Adipocyte (in vitro differentiated cells): ENCODE data around the gene ESM1.
"Not testable (repeated sequence)": the region's sequence is repeated elsewhere in the genome, so short reads cannot be mapped to it uniquely, and the experiment has no call there.

Experiments used
- DNase-seq: peaks from one replicate; pipeline ENCODE4 v3.0.0-alpha.2; 2015; ENCODE audit warnings: low read depth
- H3K27me3 ChIP-seq: replicated peaks from 2 replicates; pipeline ENCODE4 v1.7.0; 2013; ENCODE audit warnings: mild to moderate bottlenecking, low read length, moderate library complexity; ENCODE audit not compliant: control insufficient read depth, insufficient read depth
- H3K36me3 ChIP-seq: 2 replicates; pipeline ENCODE4 v1.7.0; 2013; ENCODE audit warnings: low read length, mild to moderate bottlenecking, moderate library complexity; ENCODE audit not compliant: control insufficient read depth, insufficient read depth, severe bottlenecking
- H3K4me1 ChIP-seq: 2 replicates; pipeline ENCODE4 v1.7.0; 2013; ENCODE audit warnings: mild to moderate bottlenecking, low read length, moderate library complexity; ENCODE audit not compliant: control insufficient read depth, insufficient read depth
- H3K4me3 ChIP-seq: 2 replicates; pipeline ENCODE4 v1.7.0; 2013; ENCODE audit warnings: mild to moderate bottlenecking, low read length, moderate library complexity
- H3K9ac ChIP-seq: 2 replicates; pipeline ENCODE4 v1.7.0; 2013; ENCODE audit warnings: mild to moderate bottlenecking, low read length, moderate library complexity
- H3K9me3 ChIP-seq: 2 replicates; pipeline ENCODE4 v1.7.0; 2013; ENCODE audit warnings: mild to moderate bottlenecking, low read length, moderate library complexity; ENCODE audit not compliant: control insufficient read depth

The ESM1 gene

GRCh38 chr5:54985301-54986268, at the start of gene ESM1:
TSS of gene ESM1 (minus strand) at chr5:54985593. CDS start at chr5:54985517, 76 bp downstream.
- peak within 1 kb of the TSS; percentile 72 for H3K4me3 ChIP-seq
- H3K36me3 ChIP-seq: no peaks in the 10 kb centered on the region
- DNase-seq: peak; percentile 74
- H3K9ac ChIP-seq: peak within 1 kb of the TSS; percentile 30
- peaks cover 18% of the 10 kb centered on the region for H3K4me1 ChIP-seq
- no peaks in the 10 kb centered on the region for H3K9me3 ChIP-seq
- H3K27me3 ChIP-seq: no peaks in the 10 kb centered on the region

GRCh38 chr5:55033568-55033967, 48.2 kb upstream of the ESM1 start:
- Histone ChIP-seq H3K4me1 (peaks cover 17% of the 10 kb centered on the region), H3K9me3 (no peaks in the 10 kb centered on the region), H3K36me3 (no peaks in the 10 kb centered on the region), H3K9ac (no peak overlapping the region), H3K27me3 (no peaks in the 10 kb centered on the region), H3K4me3 (no peak overlapping the region)
- no peak for DNase-seq

DNA sequence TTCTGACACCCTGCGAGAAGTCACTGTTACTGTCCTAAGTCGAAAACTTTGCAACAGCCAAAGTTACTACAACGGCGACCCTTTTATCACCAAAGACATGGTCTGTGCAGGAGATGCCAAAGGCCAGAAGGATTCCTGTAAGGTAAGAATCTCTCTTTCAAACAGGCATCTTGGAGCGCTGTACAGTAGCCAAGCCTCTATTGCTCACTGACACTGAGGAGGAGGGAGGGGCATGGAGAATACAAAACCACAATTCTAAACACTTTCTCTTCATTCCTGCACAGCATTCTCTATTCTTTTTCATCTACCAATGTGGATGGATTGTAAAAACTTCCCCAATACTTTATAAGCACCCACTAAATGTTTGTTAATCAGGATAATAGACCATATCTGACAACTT, 46.1 kb upstream of the ESM1 start:
- Histone ChIP-seq H3K9ac (no peak overlapping the region), H3K4me3 (no peak overlapping the region), H3K36me3 (no peaks in the 10 kb centered on the region), H3K9me3 (no peaks in the 10 kb centered on the region), H3K27me3 (no peaks in the 10 kb centered on the region), H3K4me1 (peaks cover 13% of the 10 kb centered on the region)
- DNase-seq: no peak

- H3K4me1 ChIP-seq: peaks cover 8% of the 10 kb centered on the region
- DNase-seq: peak; percentile 10
- no peaks in the 10 kb centered on the region for H3K27me3 ChIP-seq
- no peak overlapping the region for H3K9ac ChIP-seq
- H3K36me3 ChIP-seq: no peaks in the 10 kb centered on the region
- no peaks in the 10 kb centered on the region for H3K9me3 ChIP-seq
- no peak overlapping the region for H3K4me3 ChIP-seq
These were observed 45.4 kb upstream of the ESM1 start for GRCh38 chr5:55030676-55031369.

DNA sequence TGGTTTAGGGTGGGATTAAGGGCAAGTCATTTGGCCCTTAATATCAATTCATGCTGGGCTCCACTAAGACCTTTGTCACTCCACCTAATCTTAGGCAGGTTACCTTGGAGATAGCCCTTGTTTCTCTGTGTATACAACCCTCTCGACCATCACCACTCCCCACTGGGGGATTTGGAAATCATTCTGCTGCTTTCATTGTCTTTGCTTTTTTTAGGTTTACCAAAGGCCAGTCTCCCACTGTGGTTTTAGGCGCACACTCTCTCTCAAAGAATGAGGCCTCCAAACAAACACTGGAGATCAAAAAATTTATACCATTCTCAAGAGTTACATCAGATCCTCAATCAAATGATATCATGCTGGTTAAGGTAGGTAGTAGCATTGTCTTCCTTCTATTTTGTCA, 44.8 kb upstream of the ESM1 start:
- DNase-seq: peak; percentile 8

DNA sequence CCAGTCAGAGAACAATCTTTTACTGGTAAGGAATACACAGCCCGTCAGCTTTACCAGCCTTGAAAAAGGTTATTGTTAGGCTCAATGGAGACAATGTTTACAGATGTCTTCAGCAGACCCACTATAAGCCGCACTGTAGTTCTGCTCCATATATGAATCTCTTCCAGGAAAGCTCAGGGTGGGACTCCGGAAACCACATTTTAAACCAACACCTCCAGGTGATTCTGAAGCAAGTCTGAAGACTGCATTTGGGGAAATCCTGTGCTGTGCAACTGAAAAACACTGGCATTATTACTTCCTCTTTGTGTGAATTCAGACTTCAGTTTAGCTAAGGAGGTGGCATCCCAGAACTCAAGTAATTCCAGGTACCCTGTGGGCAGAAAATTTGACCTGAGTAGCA, 42.2 kb upstream of the ESM1 start:
- DNase-seq: no peak
- H3K4me1 ChIP-seq: peaks cover 8% of the 10 kb centered on the region
- no peaks in the 10 kb centered on the region for H3K27me3 ChIP-seq
- no peak overlapping the region for H3K9ac ChIP-seq
- H3K4me3 ChIP-seq: no peak overlapping the region
- H3K9me3 ChIP-seq: no peaks in the 10 kb centered on the region
- H3K36me3 ChIP-seq: no peaks in the 10 kb centered on the region

More for the DNA sequence above, 44.8 kb upstream of the ESM1 start:
- Histone ChIP-seq H3K4me1 (peaks cover 8% of the 10 kb centered on the region), H3K9ac (no peak overlapping the region), H3K4me3 (no peak overlapping the region), H3K9me3 (no peaks in the 10 kb centered on the region), H3K36me3 (no peaks in the 10 kb centered on the region), H3K27me3 (no peaks in the 10 kb centered on the region)

- H3K9ac ChIP-seq: no peak overlapping the region
- H3K4me1 ChIP-seq: no peaks in the 10 kb centered on the region
- H3K27me3 ChIP-seq: no peaks in the 10 kb centered on the region
- H3K9me3 ChIP-seq: no peaks in the 10 kb centered on the region
- DNase-seq: no peak
- H3K36me3 ChIP-seq: no peaks in the 10 kb centered on the region
- H3K4me3 ChIP-seq: no peak overlapping the region
These were observed 37.1 kb upstream of the ESM1 start for GRCh38 chr5:55022450-55022849.

DNA sequence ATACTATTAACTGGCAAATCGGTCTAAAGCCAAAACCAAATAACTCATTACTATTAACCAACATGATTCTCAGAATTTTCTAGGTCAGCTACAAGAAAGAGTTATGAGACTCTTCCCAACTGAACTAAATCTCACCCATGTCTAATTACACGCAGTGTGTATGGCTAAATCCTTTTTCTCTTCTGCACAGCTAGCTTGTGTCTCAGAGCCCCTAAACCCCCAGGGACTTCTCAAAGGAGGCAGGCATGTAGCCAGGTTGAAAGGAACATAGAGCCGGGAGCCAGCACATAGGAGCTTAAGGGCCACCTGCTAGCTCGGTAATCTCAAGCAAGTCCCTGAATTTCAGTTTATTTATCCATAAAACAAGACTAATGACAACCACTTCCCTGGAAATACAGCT, 36.4 kb upstream of the ESM1 start:
- H3K9ac ChIP-seq: no peak overlapping the region
- H3K4me1 ChIP-seq: no peaks in the 10 kb centered on the region
- no peaks in the 10 kb centered on the region for H3K36me3 ChIP-seq
- no peaks in the 10 kb centered on the region for H3K9me3 ChIP-seq
- no peaks in the 10 kb centered on the region for H3K27me3 ChIP-seq
- DNase-seq: no peak
- H3K4me3 ChIP-seq: no peak overlapping the region

GRCh38 chr5:55021410-55021809, 36.0 kb upstream of the ESM1 start:
- Histone ChIP-seq H3K4me3 (no peak overlapping the region), H3K27me3 (no peaks in the 10 kb centered on the region), H3K9ac (no peak overlapping the region), H3K4me1 (no peaks in the 10 kb centered on the region), H3K9me3 (no peaks in the 10 kb centered on the region), H3K36me3 (no peaks in the 10 kb centered on the region)
- DNase-seq: no peak

DNA sequence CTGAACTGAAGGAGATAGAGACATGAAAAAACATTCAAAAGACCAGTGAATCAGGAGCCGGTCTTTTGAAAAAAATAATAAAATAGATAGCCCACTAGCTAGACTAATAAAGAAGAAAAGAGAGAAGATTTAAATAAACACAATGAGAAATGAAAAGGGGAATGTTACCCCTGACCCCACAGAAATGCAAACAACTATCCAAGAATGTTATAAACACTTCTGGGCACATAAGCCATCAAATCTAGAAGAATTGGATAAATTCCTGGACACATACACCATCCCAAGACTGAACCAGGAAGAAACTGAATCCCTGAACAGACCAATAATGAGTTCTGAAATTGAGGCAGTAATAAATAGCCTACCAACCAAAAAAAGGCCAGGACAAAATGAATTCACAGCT, 24.8 kb upstream of the ESM1 start:
- DNase-seq, H3K36me3 ChIP-seq, H3K9ac ChIP-seq, H3K27me3 ChIP-seq, H3K4me3 ChIP-seq: not testable (repeated sequence)
- peaks cover 12% of the 10 kb centered on the region for H3K4me1 ChIP-seq
- H3K9me3 ChIP-seq: peaks cover 11% of the 10 kb centered on the region

- peaks cover 28% of the 10 kb centered on the region for H3K4me1 ChIP-seq
- DNase-seq: peak; percentile 77
- no peaks in the 10 kb centered on the region for H3K36me3 ChIP-seq
- no peaks in the 10 kb centered on the region for H3K9me3 ChIP-seq
- H3K4me3 ChIP-seq: peak overlapping the region; percentile 59
- no peaks in the 10 kb centered on the region for H3K27me3 ChIP-seq
- H3K9ac ChIP-seq: peak overlapping the region; percentile 43
These were observed 19.3 kb upstream of the ESM1 start for GRCh38 chr5:55004729-55005128.
